Fibroblast of the conjunctiva (primary cell): ENCODE measurements around the gene KCNIP4.

ENCODE experiments used
- DNase-seq: peaks from one replicate; pipeline ENCODE4 v3.0.0-alpha.2; 2010; ENCODE audit warnings: low read depth

KCNIP4 gene

DNA sequence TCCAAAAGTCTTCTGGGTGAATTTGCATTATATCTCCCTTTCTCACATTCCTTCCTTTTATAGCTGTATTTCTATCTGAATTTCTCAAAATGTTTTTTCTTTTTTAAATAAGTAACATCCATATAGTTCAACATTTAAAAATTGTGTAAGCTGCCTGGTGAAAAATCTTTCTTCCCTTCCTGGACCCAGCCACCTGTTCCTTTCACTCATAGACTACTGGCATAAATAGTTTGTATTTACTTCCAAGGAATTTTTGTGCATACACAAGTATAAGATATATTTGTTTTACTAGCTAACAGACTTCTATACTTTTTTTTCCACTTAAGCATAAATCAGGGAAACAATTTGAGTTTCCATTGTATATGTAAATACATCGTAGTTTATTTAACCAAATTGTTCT is 1212.6 kb downstream of the KCNIP4 start:
- DNase-seq = no peak

DNA sequence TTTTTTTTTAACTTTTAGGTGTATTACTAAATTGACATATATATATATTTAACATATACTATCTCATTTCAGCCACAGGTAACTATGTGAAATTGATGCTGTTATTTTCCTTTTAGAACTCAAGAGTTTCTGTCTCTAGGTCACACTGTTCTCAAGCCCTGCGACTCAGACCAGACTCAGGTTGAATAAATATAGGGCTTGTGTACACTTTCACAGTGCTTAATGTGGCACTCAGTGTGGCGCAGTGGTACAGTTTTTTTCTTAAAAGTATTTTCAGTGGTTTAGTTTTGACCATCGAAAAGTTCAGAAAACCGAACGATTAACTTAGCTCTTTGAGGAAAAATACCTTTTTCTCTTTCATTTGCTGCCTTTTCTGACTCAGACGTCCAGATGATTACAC is 1223.7 kb downstream of the KCNIP4 start:
- no peak for DNase-seq

- no peak for DNase-seq
Observed at GRCh38 chr4:20723463-20723862, 1225.1 kb downstream of the KCNIP4 start.

DNA sequence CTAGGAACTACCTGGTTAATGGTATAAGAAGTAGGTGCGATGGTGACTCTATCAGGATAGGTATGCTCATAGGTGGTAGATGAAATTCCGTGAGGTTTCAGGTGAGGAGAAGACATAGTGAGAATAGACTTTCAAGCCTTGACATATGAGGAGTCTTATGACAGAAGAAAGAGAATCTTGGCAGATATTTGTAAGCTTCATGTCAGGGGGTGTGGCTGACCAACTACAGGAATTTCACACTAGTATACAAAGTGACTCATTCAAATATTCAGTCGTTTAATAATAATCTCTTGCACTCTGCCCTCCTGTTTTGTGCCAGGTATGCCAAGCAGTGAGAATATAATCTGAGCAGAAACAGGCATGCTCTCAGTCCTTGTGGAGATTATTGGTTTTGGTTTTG is 1225.6 kb downstream of the KCNIP4 start:
- no peak for DNase-seq

- no peak for DNase-seq
Observed at GRCh38 chr4:20711335-20711734, 1237.2 kb downstream of the KCNIP4 start.

DNA sequence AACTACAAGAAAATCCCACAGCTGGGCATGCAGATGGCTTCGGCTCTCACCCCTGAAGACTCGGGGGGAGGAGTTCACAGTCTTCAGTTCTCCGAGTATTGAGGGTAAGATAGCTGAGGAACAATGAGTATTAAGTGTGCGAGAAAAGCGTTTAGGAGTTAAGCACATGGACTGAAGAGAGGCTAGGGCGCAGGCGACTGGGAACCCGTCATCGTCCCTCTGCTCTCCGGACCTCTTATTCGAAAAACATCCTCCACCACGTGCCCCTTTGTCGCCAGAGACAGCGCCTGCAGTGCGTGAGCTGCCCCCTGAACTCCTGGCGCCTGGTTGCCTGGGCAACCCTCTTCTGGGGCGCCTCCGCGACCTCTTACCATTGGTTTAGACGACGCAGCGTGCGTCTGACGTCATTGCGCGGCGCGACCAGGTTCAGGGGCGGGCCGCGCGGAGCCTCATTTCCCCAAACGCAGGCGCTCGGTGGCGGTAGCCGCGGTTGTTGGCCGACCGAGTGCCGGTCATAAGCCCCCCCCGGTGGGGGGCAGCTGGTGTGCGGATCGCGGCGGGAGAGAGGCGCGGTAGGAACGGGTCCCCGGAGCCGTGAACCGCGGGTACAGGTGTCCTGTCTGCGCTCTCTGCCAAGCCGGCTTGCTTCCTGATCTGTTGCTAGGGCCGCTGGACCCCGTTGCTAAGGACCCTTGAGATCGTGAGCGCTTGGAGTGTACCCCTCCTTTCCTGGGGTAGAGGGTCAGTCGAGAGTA is 1248.4 kb downstream of the KCNIP4 start, which contains the start of gene PACRGL:
TSS of gene PACRGL (plus strand) at position 452 of the 755 bp plus-strand sequence. CDS start 4,024 bp downstream, outside the sequence.
- DNase-seq = peak; percentile 91

DNA sequence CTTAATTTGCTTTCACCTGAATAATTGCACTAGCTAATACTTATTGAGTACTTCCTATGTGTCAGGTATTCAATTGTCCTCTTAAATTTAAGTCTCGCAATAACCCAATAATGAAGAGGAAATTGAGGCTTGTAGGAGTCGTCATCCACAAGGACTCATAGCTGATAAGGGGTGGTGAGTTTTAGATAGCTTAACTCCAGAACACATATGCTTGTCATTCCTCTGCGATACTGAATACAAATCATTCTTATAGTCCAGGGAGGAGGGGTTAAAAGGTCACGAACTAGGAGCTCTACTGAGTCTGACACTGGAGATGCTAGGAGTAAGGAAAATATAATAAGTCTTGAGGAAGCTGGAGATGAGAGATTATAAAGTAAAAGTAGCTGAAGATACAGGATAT is 1249.8 kb downstream of the KCNIP4 start:
- no peak for DNase-seq

DNA sequence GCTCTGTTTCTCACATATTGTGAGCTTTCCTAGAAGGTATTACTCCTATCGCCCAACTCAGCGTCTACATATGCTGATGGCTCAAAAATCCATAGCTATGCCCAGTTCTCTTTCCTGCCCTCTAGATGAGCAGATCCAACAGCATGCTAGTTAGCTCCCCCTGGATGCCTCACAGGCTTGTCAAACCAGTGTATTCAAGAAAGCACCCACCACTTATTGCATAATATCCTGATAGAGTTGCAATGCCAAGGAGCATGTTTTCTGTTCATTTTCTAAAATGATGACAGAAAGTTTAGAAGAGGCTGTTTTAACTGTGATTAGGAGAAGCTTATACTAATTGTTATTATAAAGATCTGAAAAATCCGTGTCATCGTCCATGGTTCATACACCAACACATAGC is 1250.2 kb downstream of the KCNIP4 start:
- no peak for DNase-seq

GRCh38 chr4:20696815-20697214 is 1251.8 kb downstream of the KCNIP4 start:
- no peak for DNase-seq

- no peak for DNase-seq
Observed at GRCh38 chr4:20687864-20688263, 1260.7 kb downstream of the KCNIP4 start.

- no peak for DNase-seq
Observed at GRCh38 chr4:20684852-20685763, 1263.5 kb downstream of the KCNIP4 start.

GRCh38 chr4:20683766-20684165 is 1264.8 kb downstream of the KCNIP4 start:
- no peak for DNase-seq

DNA sequence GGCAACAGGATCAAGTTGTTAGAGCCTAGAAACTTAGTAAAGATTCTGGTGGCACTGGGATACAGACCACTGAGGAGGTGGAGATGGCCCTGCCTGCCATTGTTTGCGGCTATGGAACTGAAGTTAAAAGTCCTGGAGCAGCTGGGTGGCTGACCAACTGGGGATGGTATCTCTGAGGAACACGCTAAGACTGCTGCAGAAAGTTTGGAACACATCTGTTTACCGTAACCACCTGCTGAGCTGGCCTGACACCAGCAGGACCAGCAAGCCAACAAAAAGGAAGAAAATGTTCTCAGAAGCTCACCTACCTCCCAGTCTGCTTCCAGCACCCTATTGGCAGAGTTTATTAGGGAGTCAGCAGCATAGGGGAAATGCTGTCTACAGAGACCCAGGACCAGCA is 1265.7 kb downstream of the KCNIP4 start:
- no peak for DNase-seq

GRCh38 chr4:20681271-20681670 is 1267.3 kb downstream of the KCNIP4 start:
- no peak for DNase-seq

DNA sequence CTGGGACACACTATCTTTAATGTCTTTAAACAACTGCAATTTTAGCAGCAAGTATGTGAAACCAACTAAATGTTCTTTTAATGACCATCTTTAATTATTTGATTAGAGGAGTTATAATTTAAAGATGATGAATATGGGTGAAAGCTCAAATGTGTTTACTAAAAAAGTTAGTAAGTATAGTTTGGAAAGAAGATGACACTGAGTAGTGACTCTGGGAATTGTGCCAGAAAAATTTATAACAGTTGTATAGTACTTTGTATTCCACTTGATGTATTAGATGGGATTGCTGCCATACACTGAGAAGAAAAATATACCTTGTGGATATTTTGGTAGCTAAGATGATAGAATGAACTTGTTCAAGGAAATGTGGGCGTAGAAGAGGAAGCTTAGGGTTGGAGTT is 1267.8 kb downstream of the KCNIP4 start:
- no peak for DNase-seq

DNA sequence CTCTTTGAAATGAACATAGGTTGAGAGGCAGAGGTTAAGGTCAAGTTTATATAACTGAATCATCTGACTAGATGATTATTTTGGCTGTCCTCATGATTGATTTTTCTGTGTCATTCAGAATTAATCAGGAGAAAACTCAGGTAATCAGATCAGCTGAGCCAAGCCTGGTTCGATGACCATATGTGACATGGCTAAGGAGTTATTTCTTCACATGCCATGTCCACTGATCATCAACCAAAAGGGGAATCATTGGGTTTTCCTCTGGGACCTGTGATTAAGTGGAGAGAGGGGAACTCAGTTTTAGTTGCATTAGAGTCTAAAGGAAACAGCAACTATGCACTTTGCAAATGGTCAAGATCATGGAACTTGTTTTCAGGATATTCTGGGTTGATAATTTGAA is 1268.6 kb downstream of the KCNIP4 start:
- no peak for DNase-seq
